HEK293 (cell line): ENCODE measurements around the gene CD177.

Experiments
- CTCF ChIA-PET: fragments of 350-600 bp; formaldehyde crosslinking; extraction: SDS; loops from one replicate; lab custom pipeline; 2021; ENCODE audit warnings: antibody characterized with exemption; lab: Yijun Ruan, JAX
- POLR2A ChIA-PET: fragments of 300-600 bp; formaldehyde crosslinking; extraction: SDS; loops from one replicate; lab custom pipeline; 2020; ENCODE audit warnings: antibody characterized with exemption, inconsistent platforms; lab: Yijun Ruan, JAX
- H3K27ac ChIP-seq: fragments of 200-500 bp; sonication (Bioruptor generic); 2 replicates; pipeline ENCODE4 v1.5.1; 2014; ENCODE audit warnings: low read depth, low read length, control low read depth, inconsistent platforms; ENCODE audit errors: extremely low read depth
- H3K36me3 ChIP-seq, 2 experiments: fragments of 200-500 bp in 1 of 2; sonication (Bioruptor generic) in 1 of 2; 1 replicate in 1 of 2; 2 replicates in 1 of 2; pipeline ENCODE4 v1.5.1; 2014 to 2017; ENCODE audit warnings: inconsistent platforms in 2 of 2, low read length in 2 of 2; ENCODE audit not compliant: control insufficient read depth in 2 of 2, insufficient read depth in 1 of 2
- H3K4me1 ChIP-seq: fragments of 200-500 bp; sonication (Bioruptor generic); 2 replicates; pipeline ENCODE4 v1.5.1; 2014; ENCODE audit warnings: mild to moderate bottlenecking, low read length, inconsistent platforms; ENCODE audit not compliant: control insufficient read depth, insufficient read depth
- H3K4me3 ChIP-seq: 2 replicates; pipeline ENCODE4 v1.5.1; 2011; ENCODE audit warnings: low read depth, mild to moderate bottlenecking, control low read depth, low read length, moderate library complexity
- H3K9me3 ChIP-seq: fragments of 200-500 bp; sonication (Bioruptor generic); 2 replicates; pipeline ENCODE4 v1.5.1; 2014; ENCODE audit warnings: low read depth, low read length, inconsistent platforms; ENCODE audit not compliant: control insufficient read depth, insufficient read depth
- HOXC10 ChIP-seq: sonication (generic); formaldehyde crosslinking; IDR thresholded peaks from 2 replicates; pipeline ENCODE4 v1.8.1; 2023; ENCODE audit warnings: mild to moderate bottlenecking, missing genetic modification reagents
- PRDM1 ChIP-seq: fragments of 450-650 bp; formaldehyde crosslinking; IDR thresholded peaks from 2 replicates; pipeline ENCODE4; 2016; ENCODE audit warnings: missing biosample characterization, missing genetic modification characterization
- WT1 ChIP-seq: fragments of 450-650 bp; formaldehyde crosslinking; IDR thresholded peaks from 2 replicates; pipeline ENCODE4 v1.5.1; 2016; ENCODE audit warnings: missing biosample characterization, missing genetic modification characterization
- ZNF121 ChIP-seq: fragments of 450-650 bp; formaldehyde crosslinking; IDR thresholded peaks from 2 replicates; pipeline ENCODE4 v1.5.1; 2016; ENCODE audit warnings: missing biosample characterization, missing genetic modification characterization
- ZNF132 ChIP-seq: fragments of 450-650 bp; formaldehyde crosslinking; IDR thresholded peaks from 2 replicates; pipeline ENCODE4 v1.5.1; 2017; ENCODE audit warnings: missing biosample characterization, missing genetic modification characterization, borderline replicate concordance
- ZNF138 ChIP-seq: fragments of 450-650 bp; formaldehyde crosslinking; IDR thresholded peaks from 2 replicates; pipeline ENCODE4 v1.5.1; 2016; ENCODE audit warnings: missing biosample characterization, missing genetic modification characterization, borderline replicate concordance
- ZNF202 ChIP-seq: fragments of 450-650 bp; formaldehyde crosslinking; IDR thresholded peaks from 2 replicates; pipeline ENCODE4 v1.5.1; 2016; ENCODE audit warnings: missing biosample characterization, missing genetic modification characterization, borderline replicate concordance
- ZNF26 ChIP-seq: fragments of 450-650 bp; formaldehyde crosslinking; IDR thresholded peaks from 2 replicates; pipeline ENCODE4 v1.5.1; 2016; ENCODE audit warnings: missing biosample characterization, missing genetic modification characterization
- ZNF335 ChIP-seq: fragments of 450-650 bp; formaldehyde crosslinking; conservative IDR thresholded peaks from 2 replicates; pipeline ENCODE4 v1.5.1; 2016; ENCODE audit warnings: missing biosample characterization, missing genetic modification characterization
- ZNF488 ChIP-seq: fragments of 450-650 bp; formaldehyde crosslinking; IDR thresholded peaks from 2 replicates; pipeline ENCODE4 v1.5.1; 2016; ENCODE audit warnings: missing biosample characterization, missing genetic modification characterization
- ZNF501 ChIP-seq: fragments of 450-650 bp; formaldehyde crosslinking; IDR thresholded peaks from 2 replicates; pipeline ENCODE4 v1.5.1; 2016; ENCODE audit warnings: missing biosample characterization, missing genetic modification characterization
- ZNF548 ChIP-seq: fragments of 450-650 bp; formaldehyde crosslinking; IDR thresholded peaks from 2 replicates; pipeline ENCODE4 v1.5.1; 2016; ENCODE audit warnings: missing biosample characterization, missing genetic modification characterization
- ZNF645 ChIP-seq: fragments of 450-650 bp; formaldehyde crosslinking; IDR thresholded peaks from 2 replicates; pipeline ENCODE4; 2016; ENCODE audit warnings: missing biosample characterization, missing genetic modification characterization
- ZNF654 ChIP-seq: fragments of 450-650 bp; formaldehyde crosslinking; IDR thresholded peaks from 2 replicates; pipeline ENCODE4 v1.5.1; 2016; ENCODE audit warnings: low read depth, missing biosample characterization, missing genetic modification characterization
- ZNF843 ChIP-seq: fragments of 450-650 bp; formaldehyde crosslinking; IDR thresholded peaks from 2 replicates; pipeline ENCODE4 v1.5.1; 2016; ENCODE audit warnings: missing biosample characterization, missing genetic modification characterization

CD177 gene

DNA sequence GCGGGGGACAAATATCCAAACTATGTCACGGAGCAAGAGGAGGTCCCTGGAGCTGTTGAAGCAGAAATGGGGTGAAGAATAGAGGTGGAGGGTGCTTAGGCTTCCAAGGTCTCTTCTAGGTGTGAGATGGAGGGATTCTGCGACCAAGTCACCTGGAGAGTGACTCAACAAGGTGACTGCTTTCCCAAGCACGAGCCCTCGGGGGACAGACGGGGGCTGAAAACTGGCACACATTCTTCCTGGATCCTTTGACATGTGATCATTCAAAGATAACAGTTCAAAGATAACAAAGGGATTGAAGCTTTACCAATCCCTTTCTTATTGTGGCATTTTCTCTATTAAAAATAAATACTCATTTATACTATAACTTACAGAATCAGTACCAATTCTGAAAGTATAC is 59.0 kb downstream of the CD177 start:
- CTCF ChIA-PET: interaction anchor here (0.6 to 3.4 kb wide), 6 partner anchors 13 to 349 kb away, joined by 3 to 22 read pairs (median 4); no protein-coding TSS in a partner anchor
- H3K27ac ChIP-seq: no peak overlapping the region
- TF ChIP-seq ZNF26: no peak
- no peak for TF ChIP-seq ZNF202 (tag by site-specific recombination)
- no peak for TF ChIP-seq ZNF121 (tag by site-specific recombination)
- no peak for TF ChIP-seq WT1 (tag by site-specific recombination)
- TF ChIP-seq HOXC10 (CRISPR knock-in tag): no peak
- TF ChIP-seq ZNF654 (tag by site-specific recombination): no peak
- no peak for TF ChIP-seq ZNF132 (tag by site-specific recombination)
- TF ChIP-seq ZNF548 (tag by site-specific recombination): no peak
- no peak for TF ChIP-seq ZNF501
- TF ChIP-seq ZNF488 (tag by site-specific recombination): no peak
- TF ChIP-seq ZNF843: no peak
- TF ChIP-seq ZNF645 (tag by site-specific recombination): no peak
- TF ChIP-seq ZNF335 (tag by site-specific recombination): no peak
- no peak for TF ChIP-seq PRDM1 (tag by site-specific recombination)
- no peak for TF ChIP-seq ZNF138 (tag by site-specific recombination)
- TF ChIP-seq, all 188 proteins: peak for 0
- H3K4me1 ChIP-seq: no peaks in the 10 kb centered on the region
- H3K4me3 ChIP-seq: no peak overlapping the region
- POLR2A ChIA-PET: no interaction called here
- H3K9me3 ChIP-seq: no peaks in the 10 kb centered on the region
- no peaks in the 10 kb centered on the region; a peak in 1 of 3 replicates for H3K36me3 ChIP-seq
